ENCODE data around the gene C10orf90. TPM values are rescaled to one million over a fixed set of nuclear protein-coding genes. Genes with fewer than 3 reads are reported as not detected.

Gene C10orf90, protein sequence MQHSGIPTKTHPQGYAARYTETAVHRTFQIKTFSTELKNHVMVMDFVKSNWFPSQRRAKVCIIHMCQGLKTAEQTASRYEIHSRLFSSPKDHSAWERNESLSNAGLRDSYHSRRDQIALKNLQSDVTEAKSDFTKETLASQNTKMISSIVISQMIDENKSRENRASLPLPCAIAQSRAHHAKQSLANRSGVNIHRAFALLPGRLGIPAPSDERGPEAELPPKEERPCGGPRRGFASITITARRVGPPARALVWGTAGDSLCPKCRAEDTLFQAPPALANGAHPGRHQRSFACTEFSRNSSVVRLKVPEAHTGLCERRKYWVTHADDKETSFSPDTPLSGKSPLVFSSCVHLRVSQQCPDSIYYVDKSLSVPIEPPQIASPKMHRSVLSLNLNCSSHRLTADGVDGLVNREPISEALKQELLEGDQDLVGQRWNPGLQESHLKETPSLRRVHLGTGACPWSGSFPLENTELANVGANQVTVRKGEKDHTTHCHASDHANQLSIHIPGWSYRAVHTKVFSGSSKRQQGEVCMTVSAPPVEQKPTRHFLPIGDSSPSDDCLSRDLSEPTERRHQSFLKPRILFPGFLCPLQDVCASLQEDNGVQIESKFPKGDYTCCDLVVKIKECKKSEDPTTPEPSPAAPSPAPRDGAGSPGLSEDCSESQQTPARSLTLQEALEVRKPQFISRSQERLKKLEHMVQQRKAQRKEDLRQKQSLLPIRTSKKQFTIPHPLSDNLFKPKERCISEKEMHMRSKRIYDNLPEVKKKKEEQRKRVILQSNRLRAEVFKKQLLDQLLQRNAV
- total RNA-seq (0.20 TPM in 1 of 2 replicates, not detected in the other), polyA plus RNA-seq (not detected in 2 replicates)

DNA sequence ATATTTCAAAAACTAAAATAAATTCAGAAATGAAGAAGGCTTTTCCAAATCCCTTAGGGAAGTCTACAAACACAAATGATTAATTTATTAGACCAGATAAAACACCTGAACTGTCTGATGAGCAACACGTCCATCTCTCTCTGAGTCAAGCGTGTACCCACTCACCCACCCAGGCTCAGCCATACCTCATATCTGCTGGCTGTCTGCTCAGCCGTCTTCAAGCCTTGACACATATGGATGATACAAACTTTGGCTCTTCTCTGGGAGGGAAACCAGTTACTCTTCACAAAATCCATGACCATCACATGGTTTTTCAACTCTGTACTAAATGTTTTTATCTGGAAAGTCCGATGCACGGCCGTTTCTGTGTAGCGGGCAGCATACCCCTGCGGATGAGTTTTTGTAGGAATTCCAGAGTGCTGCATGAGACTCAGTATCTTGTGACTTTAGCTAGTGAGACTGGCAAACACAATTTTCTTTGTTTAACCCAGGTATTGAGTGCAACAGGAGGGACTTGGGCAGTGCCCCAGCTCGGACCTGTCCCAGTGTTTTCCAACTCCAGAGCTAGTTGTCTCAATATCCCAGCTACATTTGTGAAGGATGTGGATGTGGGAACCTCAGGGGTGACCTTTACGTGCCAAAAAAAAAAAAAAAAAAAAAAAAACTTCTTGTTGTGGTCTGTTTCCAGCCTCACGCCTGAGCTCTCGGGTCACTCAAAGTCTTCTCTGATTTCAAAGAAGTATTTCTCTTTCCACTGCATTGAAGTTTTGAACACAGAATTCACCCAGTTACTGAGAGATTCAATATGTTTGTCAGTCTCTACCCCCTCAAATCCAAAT is at the start of gene C10orf90:
Gene C10orf90 (minus strand): TSS at position 638 of the 839 bp plus-strand sequence. CDS start 213 bp downstream, at position 425.
- no peak within 1 kb of the TSS for H3K4me2 ChIP-seq
- no peaks in the 10 kb centered on the region for H3K9me2 ChIP-seq (replicated peaks; ENCODE audit: insufficient read depth)
- no peaks in the 10 kb centered on the region for H3K27me3 ChIP-seq
- H3K9me3 ChIP-seq (ENCODE audit: low read depth) = no peaks in the 10 kb centered on the region
- WGBS (ENCODE audit: low lambda C conversion rate, missing lambda C conversion rate) = 83% methylated on average over 12 of the region's 12 CpGs
- H3K36me3 ChIP-seq (replicated peaks; ENCODE audit: insufficient read depth, low read depth) = no peaks in the 10 kb centered on the region
- no peak for DNase-seq (ENCODE audit: low spot score)
- no peak within 1 kb of the TSS for H3K4me3 ChIP-seq
- TF ChIP-seq CTCF (IDR thresholded peaks at IDR 0.05; ENCODE audit: poor library complexity) (no peak), EZH2 (IDR thresholded peaks at IDR 0.05; ENCODE audit: borderline replicate concordance) (no peak), EZH2phosphoT487 (IDR thresholded peaks at IDR 0.05; ENCODE audit: low read depth, severe bottlenecking, unreplicated experiment) (no peak)
- no peaks in the 10 kb centered on the region for H4K20me1 ChIP-seq (ENCODE audit: insufficient read depth, poor library complexity, severe bottlenecking)
- no peaks in the 10 kb centered on the region for H3K4me1 ChIP-seq (ENCODE audit: insufficient read depth)
- no peak within 1 kb of the TSS for H3K27ac ChIP-seq
- H2AFZ ChIP-seq = no peak within 1 kb of the TSS
- no peaks in the 10 kb centered on the region for H3K79me2 ChIP-seq

- DNase-seq (ENCODE audit: low spot score) = no peak
- TF ChIP-seq CTCF (IDR thresholded peaks at IDR 0.05; ENCODE audit: poor library complexity) = no peak
- no peak for TF ChIP-seq EZH2 (IDR thresholded peaks at IDR 0.05; ENCODE audit: borderline replicate concordance)
- no peak for TF ChIP-seq EZH2phosphoT487 (IDR thresholded peaks at IDR 0.05; ENCODE audit: low read depth, severe bottlenecking, unreplicated experiment)
- H3K9me3 ChIP-seq (ENCODE audit: low read depth) = no peaks in the 10 kb centered on the region
- H3K4me3 ChIP-seq = no peak overlapping the region
- no peak overlapping the region for H2AFZ ChIP-seq
- H3K27me3 ChIP-seq = no peaks in the 10 kb centered on the region
- H3K27ac ChIP-seq = no peak overlapping the region
- no peak overlapping the region for H3K4me2 ChIP-seq
- H4K20me1 ChIP-seq (ENCODE audit: insufficient read depth, poor library complexity, severe bottlenecking) = no peaks in the 10 kb centered on the region
- WGBS (ENCODE audit: low lambda C conversion rate, missing lambda C conversion rate) = 86% methylated on average over 1 of the region's 1 CpG
- no peaks in the 10 kb centered on the region for H3K4me1 ChIP-seq (ENCODE audit: insufficient read depth)
- H3K9me2 ChIP-seq (replicated peaks; ENCODE audit: insufficient read depth) = no peaks in the 10 kb centered on the region
- H3K36me3 ChIP-seq (replicated peaks; ENCODE audit: insufficient read depth, low read depth) = no peaks in the 10 kb centered on the region
- no peaks in the 10 kb centered on the region for H3K79me2 ChIP-seq
Measured at GRCh38 chr10:126716366-126716765, 45.9 kb upstream of the C10orf90 start.

DNA sequence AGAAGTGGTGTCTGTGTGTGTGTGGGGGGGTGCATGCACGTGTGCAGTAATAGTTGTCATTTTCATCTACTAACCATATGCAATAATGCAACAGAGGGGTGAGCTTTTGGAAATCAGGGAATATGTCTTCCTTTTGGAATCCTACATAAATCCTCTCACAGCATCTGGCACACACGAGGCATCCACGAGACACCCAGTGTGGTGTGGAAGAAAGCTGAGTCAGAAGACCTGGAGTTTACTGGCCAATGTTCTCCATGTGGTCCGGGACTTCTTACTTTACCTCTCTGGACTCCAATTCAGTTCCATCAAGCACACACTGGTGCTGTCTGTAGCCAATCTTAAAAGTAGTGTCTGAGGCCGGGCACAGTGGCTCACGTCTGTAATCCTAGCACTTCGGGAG is 43.1 kb upstream of the C10orf90 start:
- H3K4me3 ChIP-seq = no peak overlapping the region
- 70% methylated on average over 7 of the region's 7 CpGs for WGBS (ENCODE audit: low lambda C conversion rate, missing lambda C conversion rate)
- no peaks in the 10 kb centered on the region for H3K4me1 ChIP-seq (ENCODE audit: insufficient read depth)
- TF ChIP-seq EZH2phosphoT487 (IDR thresholded peaks at IDR 0.05; ENCODE audit: low read depth, severe bottlenecking, unreplicated experiment) (no peak), EZH2 (IDR thresholded peaks at IDR 0.05; ENCODE audit: borderline replicate concordance) (no peak), CTCF (IDR thresholded peaks at IDR 0.05; ENCODE audit: poor library complexity) (no peak)
- no peaks in the 10 kb centered on the region for H3K9me3 ChIP-seq (ENCODE audit: low read depth)
- no peaks in the 10 kb centered on the region for H3K79me2 ChIP-seq
- no peak overlapping the region for H2AFZ ChIP-seq
- H3K27ac ChIP-seq = no peak overlapping the region
- H4K20me1 ChIP-seq (ENCODE audit: insufficient read depth, poor library complexity, severe bottlenecking) = no peaks in the 10 kb centered on the region
- no peaks in the 10 kb centered on the region for H3K9me2 ChIP-seq (replicated peaks; ENCODE audit: insufficient read depth)
- no peak overlapping the region for H3K4me2 ChIP-seq
- no peaks in the 10 kb centered on the region for H3K27me3 ChIP-seq
- no peaks in the 10 kb centered on the region for H3K36me3 ChIP-seq (replicated peaks; ENCODE audit: insufficient read depth, low read depth)
- DNase-seq (ENCODE audit: low spot score) = no peak

Data from hepatocyte (in vitro differentiated cells).